Ascending aorta (tissue), 2 donors: Measurements from ENCODE around the gene LTO1. TPM values are rescaled to one million over a fixed set of nuclear protein-coding genes. Genes with fewer than 3 reads are reported as not detected.

ENCODE experiments used
- DNase-seq, 2 donors: peaks; one replicate each; pipeline ENCODE4 v3.0.0-alpha.2; 2019; ENCODE audit warnings: low spot score in 2 of 2
- H3K27ac ChIP-seq, 2 donors: fragments of 200-600 bp; sonication (generic); one replicate each; pipeline ENCODE4 v1.5.1; 2016 to 2017; ENCODE audit warnings: mild to moderate bottlenecking in 1 of 2
- H3K27me3 ChIP-seq: fragments of 200-600 bp; sonication (generic); one replicate; pipeline ENCODE4 v1.5.1; 2017
- H3K36me3 ChIP-seq, 2 donors: fragments of 200-600 bp; sonication (generic); one replicate each; pipeline ENCODE4 v1.5.1; 2016
- H3K4me1 ChIP-seq, 2 donors: fragments of 200-600 bp; sonication (generic); one replicate each; pipeline ENCODE4 v1.5.1; 2016 to 2017; ENCODE audit warnings: mild to moderate bottlenecking in 1 of 2
- H3K4me3 ChIP-seq, 2 donors: fragments of 200-600 bp; sonication (generic); one replicate each; pipeline ENCODE4 v1.5.1; 2016 to 2017; ENCODE audit warnings: mild to moderate bottlenecking in 1 of 2
- H3K9me3 ChIP-seq, 2 donors: fragments of 200-600 bp; sonication (generic); one replicate each; pipeline ENCODE4 v1.5.1; 2016
- intact Hi-C: fragments of 100-400 bp; cut with DNase I; formaldehyde crosslinking; loops from one replicate; pipeline ENCODE4 v1.15.1; 2023
- total RNA-seq: library from RNA; depleted of rRNA; stranded (reverse); fragments of >200 nt; gene quantifications from one replicate; pipeline ENCODE4 v1.1.0, GENCODE V29; 2016
- TF ChIP-seq, protein P1 (sequence below), 3 experiments: fragments of 200-600 bp in 2 of 3; fragments of 450-650 bp in 1 of 3; sonication (generic) in 2 of 3; IDR thresholded peaks; one replicate each; pipeline ENCODE4 v1.5.1; 2016 to 2019; ENCODE audit warnings: antibody characterized with exemption in 3 of 3, mild to moderate bottlenecking in 1 of 3, moderate library complexity in 1 of 3

LTO1 gene
- total RNA-seq, 1 donor from 2014 or later, result 10.2 TPM

- intact Hi-C loops, result no loop called here
- Histone ChIP-seq H3K9me3 (no peaks in the 10 kb centered on the region), H3K27me3 (no peaks in the 10 kb centered on the region), H3K27ac (no peak overlapping the region), H3K4me1 (no peaks in the 10 kb centered on the region), H3K36me3 (peaks cover 28 to 35% of the 10 kb centered on the region in 2 donors), H3K4me3 (no peak overlapping the region)
- TF ChIP-seq, protein P1, sequence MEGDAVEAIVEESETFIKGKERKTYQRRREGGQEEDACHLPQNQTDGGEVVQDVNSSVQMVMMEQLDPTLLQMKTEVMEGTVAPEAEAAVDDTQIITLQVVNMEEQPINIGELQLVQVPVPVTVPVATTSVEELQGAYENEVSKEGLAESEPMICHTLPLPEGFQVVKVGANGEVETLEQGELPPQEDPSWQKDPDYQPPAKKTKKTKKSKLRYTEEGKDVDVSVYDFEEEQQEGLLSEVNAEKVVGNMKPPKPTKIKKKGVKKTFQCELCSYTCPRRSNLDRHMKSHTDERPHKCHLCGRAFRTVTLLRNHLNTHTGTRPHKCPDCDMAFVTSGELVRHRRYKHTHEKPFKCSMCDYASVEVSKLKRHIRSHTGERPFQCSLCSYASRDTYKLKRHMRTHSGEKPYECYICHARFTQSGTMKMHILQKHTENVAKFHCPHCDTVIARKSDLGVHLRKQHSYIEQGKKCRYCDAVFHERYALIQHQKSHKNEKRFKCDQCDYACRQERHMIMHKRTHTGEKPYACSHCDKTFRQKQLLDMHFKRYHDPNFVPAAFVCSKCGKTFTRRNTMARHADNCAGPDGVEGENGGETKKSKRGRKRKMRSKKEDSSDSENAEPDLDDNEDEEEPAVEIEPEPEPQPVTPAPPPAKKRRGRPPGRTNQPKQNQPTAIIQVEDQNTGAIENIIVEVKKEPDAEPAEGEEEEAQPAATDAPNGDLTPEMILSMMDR (IDR thresholded peaks at IDR 0.05), result no peak
- no peak for DNase-seq
These were observed 13.0 kb downstream of the LTO1 start for GRCh38 chr11:69662021-69662698.

GRCh38 chr11:69661413-69661715, 13.8 kb downstream of the LTO1 start:
- DNase-seq, result no peak
- Histone ChIP-seq H3K27me3 (no peaks in the 10 kb centered on the region), H3K36me3 (peaks cover 22 to 27% of the 10 kb centered on the region in 2 donors), H3K27ac (no peak overlapping the region), H3K9me3 (no peaks in the 10 kb centered on the region), H3K4me1 (no peaks in the 10 kb centered on the region), H3K4me3 (no peak overlapping the region)
- intact Hi-C loops, result no loop called here
- TF ChIP-seq, protein P1 (IDR thresholded peaks at IDR 0.05), result no peak

GRCh38 chr11:69660001-69660500, 15.1 kb downstream of the LTO1 start:
- intact Hi-C loops, result no loop called here
- H3K4me3 ChIP-seq, result no peak overlapping the region
- TF ChIP-seq, protein P1 (IDR thresholded peaks at IDR 0.05), result no peak
- DNase-seq, result no peak
- H3K36me3 ChIP-seq, result peaks cover 12 to 13% of the 10 kb centered on the region in 2 donors
- no peaks in the 10 kb centered on the region for H3K4me1 ChIP-seq
- H3K27me3 ChIP-seq, result no peaks in the 10 kb centered on the region
- H3K27ac ChIP-seq, result no peak overlapping the region
- H3K9me3 ChIP-seq, result no peaks in the 10 kb centered on the region

DNA sequence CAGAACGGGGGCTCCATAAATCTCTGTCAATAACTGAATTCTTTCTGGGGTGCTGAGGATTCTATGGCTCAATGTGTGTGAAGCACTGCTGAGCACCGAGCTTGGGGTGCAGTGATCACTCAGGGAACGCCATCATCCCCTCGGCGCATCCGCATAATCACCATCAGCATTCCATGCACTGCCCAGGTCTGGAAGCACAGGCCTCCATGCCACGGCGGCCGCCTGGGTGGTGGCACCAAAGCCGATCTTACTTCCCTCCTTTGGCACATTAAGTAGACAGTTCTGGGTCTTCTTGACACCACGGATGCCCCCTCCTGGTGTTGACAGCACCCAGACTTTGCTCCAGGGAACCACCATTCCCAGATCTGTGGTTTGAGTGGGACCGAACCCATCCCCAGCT, 15.6 kb downstream of the LTO1 start:
- TF ChIP-seq, protein P1 (IDR thresholded peaks at IDR 0.05), result no peak
- intact Hi-C loops, result no loop called here
- no peaks in the 10 kb centered on the region for H3K4me1 ChIP-seq
- no peaks in the 10 kb centered on the region for H3K9me3 ChIP-seq
- no peaks in the 10 kb centered on the region for H3K27me3 ChIP-seq
- no peak overlapping the region for H3K27ac ChIP-seq
- DNase-seq, result no peak
- H3K36me3 ChIP-seq, result peaks cover 7 to 10% of the 10 kb centered on the region in 2 donors
- H3K4me3 ChIP-seq, result no peak overlapping the region

DNA sequence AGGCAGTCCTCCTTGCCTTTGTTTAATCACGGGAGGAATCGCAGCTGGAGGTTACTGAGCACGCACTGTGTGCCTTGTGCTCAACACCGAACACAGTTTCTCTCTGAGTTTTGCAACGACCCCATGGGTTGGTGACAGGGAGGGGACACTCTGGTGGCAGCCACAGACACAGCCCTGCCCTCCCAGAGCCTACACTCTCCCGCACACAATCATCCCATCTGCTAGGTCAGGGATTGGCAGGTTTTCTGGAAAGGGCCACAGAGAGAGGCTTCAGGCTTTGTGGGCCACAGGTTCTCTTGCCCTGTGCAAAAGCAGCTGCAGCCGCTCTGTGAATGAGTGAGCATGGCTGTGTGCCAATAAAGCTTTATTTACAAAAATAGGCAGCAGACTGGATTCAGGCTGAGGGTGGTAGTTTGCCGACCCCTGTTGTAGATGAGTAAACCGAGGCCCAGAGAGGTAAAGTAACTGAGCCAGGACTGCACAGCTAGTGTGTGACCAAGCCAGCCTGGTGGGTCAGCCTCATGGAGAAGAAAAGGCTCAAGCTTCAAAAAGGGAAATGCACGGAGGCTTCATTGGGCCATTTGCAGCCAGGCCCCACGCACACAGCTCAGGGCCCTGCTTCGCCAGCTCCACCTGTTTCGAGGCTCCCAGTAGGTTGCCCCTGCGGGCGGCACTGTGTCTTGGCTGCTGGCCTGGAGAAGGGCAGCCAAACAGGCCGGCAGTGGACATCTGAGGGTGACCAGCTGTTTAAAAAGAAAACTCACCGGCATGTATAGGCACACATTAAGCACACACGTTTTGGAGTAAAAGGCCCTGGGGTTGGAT, 16.3 kb downstream of the LTO1 start:
- Histone ChIP-seq H3K27me3 (no peaks in the 10 kb centered on the region), H3K27ac (no peak overlapping the region), H3K4me3 (no peak overlapping the region), H3K9me3 (no peaks in the 10 kb centered on the region), H3K4me1 (no peaks in the 10 kb centered on the region), H3K36me3 (peaks cover 3 to 10% of the 10 kb centered on the region in 2 donors)
- no peak for DNase-seq
- TF ChIP-seq, protein P1 (IDR thresholded peaks at IDR 0.05), result no peak
- intact Hi-C loops, result no loop called here
